ENCODE data around the gene RPL19. TPM values are rescaled to one million over a fixed set of nuclear protein-coding genes. Genes with fewer than 3 reads are reported as not detected.

RPL19 gene
- total RNA-seq, 1 donor from 2014 or later: 1,579 TPM

DNA sequence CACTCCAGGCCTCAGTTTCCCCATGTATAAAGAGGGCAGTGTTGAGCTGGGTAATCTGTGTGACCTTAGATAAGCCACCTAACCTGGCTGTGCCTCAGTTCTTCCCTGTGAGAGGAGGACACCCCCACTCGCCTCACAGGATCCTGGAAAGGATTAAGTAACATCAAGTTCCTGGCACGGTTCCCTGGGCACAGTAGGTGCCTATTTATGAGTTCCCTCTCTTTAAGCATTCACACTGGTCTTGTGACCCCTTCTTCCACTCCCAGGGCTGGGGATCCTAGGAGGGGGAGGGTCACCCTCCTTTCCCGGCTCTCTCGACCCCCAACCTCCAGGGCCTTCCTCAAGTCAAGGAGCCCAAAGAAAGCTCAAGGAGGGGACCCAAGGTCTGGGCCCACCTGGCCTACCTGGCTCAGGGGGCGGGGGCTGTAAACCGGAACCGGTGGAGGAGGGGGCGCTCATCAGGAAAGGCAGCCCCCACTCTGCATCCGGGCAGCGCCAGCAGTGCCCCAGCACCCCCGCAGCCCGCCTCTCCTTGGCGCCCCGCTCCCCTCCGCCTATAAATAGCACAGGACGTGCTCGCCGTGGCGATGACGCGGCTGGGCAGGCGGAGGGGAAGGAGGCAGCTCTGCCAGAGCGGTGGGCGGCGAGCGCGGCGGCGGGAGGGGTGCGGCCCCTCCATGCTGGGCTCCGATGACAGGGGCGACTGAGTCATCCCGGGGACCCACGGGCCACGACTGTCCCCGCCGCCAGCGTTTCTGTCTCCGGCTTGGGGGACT lies 9.4 kb downstream of the RPL19 start:
- H3K4me1 Mint-ChIP-seq (ENCODE audit: unreplicated experiment): peaks cover 25% of the 10 kb centered on the region
- peaks cover 5% of the 10 kb centered on the region for H3K36me3 Mint-ChIP-seq (ENCODE audit: unreplicated experiment)
- H3K4me3 Mint-ChIP-seq (ENCODE audit: unreplicated experiment): peak overlapping the region; percentile 38
- H3K9me3 Mint-ChIP-seq (ENCODE audit: unreplicated experiment): no peaks in the 10 kb centered on the region
- TF ChIP-seq CTCF (IDR thresholded peaks at IDR 0.05): no peak
- DNase-seq (ENCODE audit: extremely low spot score, unreplicated experiment): no peak
- no peak overlapping the region for H3K27ac Mint-ChIP-seq (ENCODE audit: unreplicated experiment)
- no peaks in the 10 kb centered on the region for H3K27me3 Mint-ChIP-seq (ENCODE audit: unreplicated experiment)

- H3K27me3 Mint-ChIP-seq (ENCODE audit: unreplicated experiment): no peaks in the 10 kb centered on the region
- TF ChIP-seq CTCF (IDR thresholded peaks at IDR 0.05): no peak
- peak overlapping the region; percentile 38 for H3K27ac Mint-ChIP-seq (ENCODE audit: unreplicated experiment)
- H3K9me3 Mint-ChIP-seq (ENCODE audit: unreplicated experiment): no peaks in the 10 kb centered on the region
- peaks cover 25% of the 10 kb centered on the region for H3K4me1 Mint-ChIP-seq (ENCODE audit: unreplicated experiment)
- no peak for DNase-seq (ENCODE audit: extremely low spot score, unreplicated experiment)
- H3K36me3 Mint-ChIP-seq (ENCODE audit: unreplicated experiment): no peaks in the 10 kb centered on the region
- no peak overlapping the region for H3K4me3 Mint-ChIP-seq (ENCODE audit: unreplicated experiment)
Measured at GRCh38 chr17:39210093-39210434, 10.0 kb downstream of the RPL19 start.

DNA sequence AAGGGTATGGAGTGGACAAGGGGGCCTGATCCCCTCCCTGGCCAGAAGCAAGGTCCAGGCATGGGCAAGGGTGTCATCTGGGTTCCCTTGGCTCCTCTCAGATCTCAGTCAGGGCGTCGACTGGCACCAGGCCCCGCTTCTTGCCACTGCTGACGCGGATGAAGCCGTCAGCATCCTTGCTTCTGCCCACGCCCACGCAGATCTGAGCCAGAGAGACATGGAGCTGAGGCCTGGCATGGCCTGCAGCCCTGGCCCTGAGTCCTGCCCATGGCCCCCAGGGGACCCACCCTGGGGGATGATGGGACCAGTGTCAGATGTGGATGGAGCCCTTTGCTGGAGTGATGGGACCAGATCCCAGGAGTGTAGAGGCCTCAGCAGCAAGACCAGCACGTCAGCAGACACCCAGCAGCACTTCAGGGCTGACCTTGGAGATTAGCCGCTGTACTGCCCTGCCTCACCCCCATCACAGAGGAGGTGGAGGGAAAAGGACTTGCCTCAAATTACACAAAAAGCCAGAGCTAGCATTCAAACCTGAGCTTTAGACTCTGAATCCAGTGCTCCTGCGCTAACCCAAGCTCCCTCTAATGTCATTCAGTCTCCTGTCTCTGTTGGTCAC lies 12.2 kb downstream of the RPL19 start:
- Mint-ChIP-seq H3K4me1 (ENCODE audit: unreplicated experiment) (peaks cover 19% of the 10 kb centered on the region), H3K9me3 (ENCODE audit: unreplicated experiment) (no peaks in the 10 kb centered on the region), H3K4me3 (ENCODE audit: unreplicated experiment) (no peak overlapping the region), H3K36me3 (ENCODE audit: unreplicated experiment) (no peaks in the 10 kb centered on the region), H3K27me3 (ENCODE audit: unreplicated experiment) (peaks cover 7% of the 10 kb centered on the region), H3K27ac (ENCODE audit: unreplicated experiment) (no peak overlapping the region)
- DNase-seq (ENCODE audit: extremely low spot score, unreplicated experiment): no peak
- TF ChIP-seq CTCF (IDR thresholded peaks at IDR 0.05): no peak

- no peak for DNase-seq (ENCODE audit: extremely low spot score, unreplicated experiment)
- Mint-ChIP-seq H3K36me3 (ENCODE audit: unreplicated experiment) (no peaks in the 10 kb centered on the region), H3K4me3 (ENCODE audit: unreplicated experiment) (no peak overlapping the region), H3K4me1 (ENCODE audit: unreplicated experiment) (peaks cover 18% of the 10 kb centered on the region), H3K27ac (ENCODE audit: unreplicated experiment) (no peak overlapping the region), H3K27me3 (ENCODE audit: unreplicated experiment) (peaks cover 7% of the 10 kb centered on the region), H3K9me3 (ENCODE audit: unreplicated experiment) (no peaks in the 10 kb centered on the region)
- no peak for TF ChIP-seq CTCF (IDR thresholded peaks at IDR 0.05)
Measured at GRCh38 chr17:39212841-39213480, 12.9 kb downstream of the RPL19 start.

GRCh38 chr17:39213852-39214251 lies 13.8 kb downstream of the RPL19 start:
- Mint-ChIP-seq H3K27ac (ENCODE audit: unreplicated experiment) (no peak overlapping the region), H3K9me3 (ENCODE audit: unreplicated experiment) (no peaks in the 10 kb centered on the region), H3K27me3 (ENCODE audit: unreplicated experiment) (peaks cover 11% of the 10 kb centered on the region), H3K4me3 (ENCODE audit: unreplicated experiment) (no peak overlapping the region), H3K4me1 (ENCODE audit: unreplicated experiment) (peaks cover 16% of the 10 kb centered on the region), H3K36me3 (ENCODE audit: unreplicated experiment) (no peaks in the 10 kb centered on the region)
- DNase-seq (ENCODE audit: extremely low spot score, unreplicated experiment): no peak
- no peak for TF ChIP-seq CTCF (IDR thresholded peaks at IDR 0.05)

Data from osteocyte (in vitro differentiated cells).